Fibroblast of skin of right quadriceps (primary cell): ENCODE data around the gene KCNN3.

ENCODE experiments used
- DNase-seq: peaks from one replicate; pipeline ENCODE4 v3.0.0-alpha.2; 2013

KCNN3 gene

DNA sequence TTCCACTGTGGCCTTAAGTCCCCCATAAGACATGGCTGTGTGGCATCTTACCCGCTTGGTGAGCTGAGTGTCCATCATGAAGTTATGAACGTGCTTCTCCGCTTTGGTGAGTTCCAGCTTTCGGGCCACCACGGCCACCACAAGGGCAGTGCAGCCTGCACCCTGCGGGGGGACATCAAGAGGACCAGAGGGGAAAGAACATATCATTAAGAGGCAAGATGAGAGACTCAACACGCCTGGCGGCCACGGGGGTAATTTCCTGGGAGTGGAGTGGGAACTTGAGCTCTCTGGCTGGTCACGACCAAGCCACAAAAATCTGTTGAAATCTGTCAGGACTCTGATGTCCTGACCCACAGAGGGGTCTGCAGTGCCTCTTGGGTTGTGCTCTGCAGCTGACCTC, 144.2 kb downstream of the KCNN3 start:
- no peak for DNase-seq

- no peak for DNase-seq
Measured at GRCh38 chr1:154720328-154721297, 149.5 kb downstream of the KCNN3 start.

DNA sequence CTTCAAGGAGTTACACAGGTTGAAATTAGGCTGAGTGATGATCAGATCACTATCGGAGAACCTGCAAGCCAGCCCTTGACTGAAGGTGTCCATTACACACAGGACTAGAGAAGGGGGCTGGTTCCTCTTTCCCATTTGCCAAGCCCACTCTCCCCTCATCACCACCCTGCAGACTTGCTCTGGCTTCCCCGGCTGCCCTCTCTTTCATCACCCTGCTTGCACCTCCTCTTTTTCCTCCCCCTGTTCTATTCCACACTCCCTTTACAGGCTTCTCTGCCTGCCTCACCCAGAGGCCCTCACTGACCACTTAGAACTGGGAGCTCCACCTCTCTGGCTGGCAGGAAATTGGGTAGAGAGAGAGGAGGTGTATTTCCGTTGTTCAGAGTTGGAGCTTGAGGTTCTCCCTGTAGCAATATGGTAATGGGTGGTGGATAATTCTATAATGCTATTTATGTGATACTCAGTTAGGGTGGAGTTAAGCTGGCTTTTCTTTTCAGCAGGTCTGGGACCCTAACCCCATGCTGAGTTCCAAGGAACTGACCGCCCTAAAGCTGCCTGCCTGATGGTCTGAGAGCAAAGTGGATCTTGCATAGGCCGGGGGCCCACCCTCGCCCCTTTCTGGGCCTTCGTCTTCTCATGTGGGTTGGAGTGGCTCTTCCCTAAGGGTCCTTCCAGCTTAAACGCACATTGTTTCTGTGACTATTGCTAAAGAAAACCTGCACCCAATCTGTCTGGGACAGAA, 150.3 kb downstream of the KCNN3 start:
- no peak for DNase-seq

DNA sequence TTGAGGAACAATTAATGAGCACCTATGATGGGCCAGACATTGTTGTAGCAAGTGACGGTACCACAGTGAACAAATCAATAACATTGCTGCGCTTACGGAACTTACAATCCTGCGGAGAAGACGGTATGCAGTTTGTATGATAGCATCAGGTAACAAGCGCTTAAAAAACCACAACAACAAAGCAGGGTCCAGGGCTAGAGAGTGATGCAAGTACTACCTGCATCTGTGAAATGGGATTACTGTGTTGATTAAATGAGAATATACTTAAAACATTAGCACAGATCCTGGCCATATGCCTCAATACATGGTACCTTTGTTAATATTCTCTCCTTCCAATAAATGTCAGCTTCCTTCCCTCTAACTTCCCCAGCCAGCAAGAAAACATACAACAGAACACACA, 151.5 kb downstream of the KCNN3 start:
- no peak for DNase-seq

GRCh38 chr1:154717528-154717924, 152.6 kb downstream of the KCNN3 start:
- no peak for DNase-seq

- DNase-seq = no peak
Measured at GRCh38 chr1:154716614-154717527, 153.2 kb downstream of the KCNN3 start.

DNA sequence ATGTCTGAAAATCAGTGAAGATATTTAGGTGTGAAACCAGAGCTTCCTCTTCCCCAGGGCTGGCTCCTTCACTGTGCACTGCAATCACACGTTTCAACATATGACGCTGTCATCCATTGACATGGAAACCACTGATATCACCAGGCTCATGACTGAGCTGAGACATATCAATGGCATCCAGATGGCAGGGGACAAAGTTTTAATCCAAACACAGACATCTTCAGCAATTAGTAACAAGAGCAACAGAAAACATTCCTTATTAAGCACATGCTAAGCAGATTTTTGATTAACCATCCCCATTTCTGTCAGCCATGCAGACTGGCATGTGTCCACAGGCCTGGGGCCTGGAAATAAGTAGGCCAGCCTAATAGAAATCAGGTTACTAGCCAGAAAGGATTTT, 154.1 kb downstream of the KCNN3 start:
- DNase-seq = no peak

DNA sequence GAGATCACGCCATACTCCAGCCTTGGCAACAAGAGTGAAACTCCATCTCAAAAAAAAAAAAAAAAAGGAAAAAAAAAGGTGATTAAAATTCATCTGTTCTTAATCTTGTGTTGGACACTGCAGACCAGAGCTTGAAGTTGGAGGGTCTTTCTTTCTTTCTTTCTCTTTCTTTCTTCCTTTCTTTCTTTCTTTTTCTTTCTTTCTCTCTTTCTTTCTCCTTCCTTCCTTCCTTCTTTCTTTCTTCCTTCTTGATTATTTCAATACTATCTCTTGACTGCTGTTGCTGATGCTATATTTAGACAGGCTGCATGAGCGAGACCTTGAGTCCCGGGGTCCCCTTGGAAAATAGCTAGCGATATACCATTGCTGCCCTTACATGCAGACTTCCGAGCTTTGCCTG, 154.7 kb downstream of the KCNN3 start:
- DNase-seq = no peak

GRCh38 chr1:154714638-154715037, 155.4 kb downstream of the KCNN3 start:
- DNase-seq = no peak

- no peak for DNase-seq
Measured at GRCh38 chr1:154714052-154714623, 155.9 kb downstream of the KCNN3 start.

GRCh38 chr1:154713005-154713404, 157.1 kb downstream of the KCNN3 start:
- no peak for DNase-seq

- no peak for DNase-seq
Measured at GRCh38 chr1:154712166-154712810, 157.8 kb downstream of the KCNN3 start.

GRCh38 chr1:154711416-154711815, 158.7 kb downstream of the KCNN3 start:
- no peak for DNase-seq

- DNase-seq = no peak
Measured at GRCh38 chr1:154710106-154710505, 160.0 kb downstream of the KCNN3 start.

DNA sequence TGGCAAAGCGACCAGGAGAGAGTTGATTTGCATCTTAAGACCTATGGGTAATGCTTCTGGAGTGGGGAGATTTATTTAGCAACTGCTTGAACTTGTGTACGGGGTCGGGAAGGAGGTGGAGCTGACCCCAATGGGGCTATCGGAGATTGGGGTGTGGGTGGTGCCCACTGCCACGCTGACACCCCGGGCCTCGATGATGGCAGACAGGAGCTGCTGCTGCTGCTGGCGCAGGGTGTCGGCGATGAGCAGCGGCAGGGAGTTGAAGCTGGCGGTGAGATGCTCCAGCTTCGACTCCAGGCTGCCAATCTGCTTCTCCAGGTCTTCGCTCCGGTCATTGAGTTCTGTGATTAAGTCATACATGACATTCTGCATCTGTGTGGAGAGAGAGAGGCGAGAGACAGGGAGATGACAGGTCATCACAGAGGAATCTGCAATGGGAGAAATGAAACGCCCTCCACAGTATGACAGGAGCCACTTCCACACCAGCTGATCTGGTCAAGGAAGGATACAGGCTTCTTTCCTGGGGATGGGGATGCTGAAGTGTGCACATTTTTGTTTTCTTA, 162.1 kb downstream of the KCNN3 start:
- DNase-seq = no peak

GRCh38 chr1:154706851-154707250, 163.2 kb downstream of the KCNN3 start:
- DNase-seq = no peak

DNA sequence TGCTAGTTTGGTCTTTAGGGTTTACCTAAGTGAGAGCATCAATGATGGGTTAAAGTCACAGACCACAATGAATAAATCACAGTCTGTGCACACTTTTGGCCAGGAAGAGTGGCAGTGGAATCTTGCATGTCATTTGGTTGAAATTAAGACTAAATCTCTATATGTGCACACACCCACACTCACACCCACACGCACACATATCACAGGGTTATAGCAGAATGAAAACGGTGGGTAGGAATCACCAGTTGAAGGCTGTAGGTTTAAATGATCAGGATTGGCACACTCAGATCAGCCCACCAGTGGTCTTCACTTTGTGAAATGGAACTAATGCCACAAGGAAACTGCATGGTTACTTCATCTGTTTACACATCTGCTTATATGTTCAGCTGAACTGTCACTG, 164.5 kb downstream of the KCNN3 start:
- no peak for DNase-seq

- no peak for DNase-seq
Measured at GRCh38 chr1:154703170-154703569, 166.9 kb downstream of the KCNN3 start.

DNA sequence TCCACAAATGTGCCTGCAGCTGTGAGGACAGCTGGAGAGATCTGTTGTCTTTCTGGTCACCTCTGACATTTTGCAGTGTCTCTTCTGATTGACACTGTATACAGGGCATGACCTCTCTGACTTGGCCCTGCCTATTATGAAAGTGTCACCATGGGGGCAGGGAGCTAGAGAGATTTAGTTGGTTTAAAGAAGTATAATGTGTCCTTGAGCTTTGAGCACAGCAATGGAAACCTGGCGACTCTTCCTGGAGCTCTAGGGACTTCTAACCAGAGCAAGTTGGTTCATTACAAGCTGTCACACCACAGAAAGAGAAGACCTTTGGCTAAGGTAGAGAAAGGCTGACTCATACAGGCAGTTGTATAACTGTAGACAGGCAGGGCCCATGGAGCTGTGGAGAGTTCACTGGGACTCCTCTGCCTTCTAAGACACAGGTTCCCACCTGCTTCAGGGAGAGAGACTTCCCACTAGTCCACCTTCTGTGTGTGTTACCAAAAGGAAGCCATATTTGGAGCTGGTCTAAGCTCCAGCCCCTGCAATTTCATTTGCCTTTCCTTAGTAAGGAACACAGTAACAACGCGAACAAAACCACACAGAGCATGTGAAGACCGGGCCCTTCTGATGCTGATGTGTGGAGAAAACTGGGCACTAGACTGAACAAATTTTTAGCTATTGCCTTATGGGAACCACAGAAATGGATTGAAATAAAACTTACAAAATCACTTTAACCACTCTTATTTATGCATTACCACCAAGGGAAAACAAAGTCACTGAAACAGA, 171.6 kb downstream of the KCNN3 start:
- DNase-seq = no peak

GRCh38 chr1:154697710-154698109, 172.4 kb downstream of the KCNN3 start:
- DNase-seq = peak; percentile 19

GRCh38 chr1:154696456-154696855, 173.6 kb downstream of the KCNN3 start:
- no peak for DNase-seq
